Epithelial cell of esophagus (primary cell): Measurements from ENCODE around the gene STAT1.

Experiments
- DNase-seq: peaks from one replicate; pipeline ENCODE4 v3.0.0; 2010; ENCODE audit warnings: low read depth
- H3K4me3 ChIP-seq: 2 replicates; pipeline ENCODE4 v1.5.1; 2011; ENCODE audit warnings: mild to moderate bottlenecking, low read length, control low read depth
- CTCF ChIP-seq: IDR thresholded peaks from 2 replicates; pipeline ENCODE4 v1.5.1; 2011; ENCODE audit warnings: low read depth, mild to moderate bottlenecking, low read length, control low read depth, inconsistent platforms; ENCODE audit not compliant: insufficient read depth; ENCODE audit errors: missing control alignments

Gene STAT1

GRCh38 chr2:191023235-191023679, 9.3 kb upstream of the STAT1 start:
- no peak overlapping the region for H3K4me3 ChIP-seq
- no peak for DNase-seq
- TF ChIP-seq CTCF: no peak

DNA sequence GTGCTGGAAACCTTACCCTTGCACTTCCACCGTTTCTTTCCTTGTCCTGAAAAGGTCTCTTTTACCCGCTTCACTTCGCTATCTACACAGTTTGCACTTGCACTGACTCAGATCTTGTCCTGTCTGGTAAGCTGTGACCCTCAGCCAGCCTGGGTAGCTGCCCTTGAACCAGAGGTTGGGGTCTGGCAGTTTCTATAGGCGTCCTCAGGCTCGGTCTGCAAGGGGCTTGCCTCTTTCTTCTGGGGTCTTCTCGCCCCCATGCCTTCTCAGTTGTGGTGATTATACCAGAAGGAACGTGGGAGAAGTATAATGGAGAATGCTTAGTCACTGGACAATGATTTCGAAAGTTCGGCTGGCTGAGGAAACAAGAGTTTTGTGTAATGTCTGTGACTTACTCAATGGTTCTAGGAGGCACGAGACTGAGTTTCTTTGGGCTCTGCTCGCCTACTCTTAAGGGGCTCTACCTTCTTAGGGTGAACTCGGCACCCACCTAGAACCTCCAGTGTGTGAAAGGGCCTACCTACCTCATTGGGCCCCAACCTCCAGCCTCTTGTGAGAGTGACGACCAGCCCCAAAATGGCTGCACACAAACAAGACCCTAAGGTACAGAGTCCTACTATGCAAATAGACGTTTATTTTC, 6.9 kb upstream of the STAT1 start:
- no peak for TF ChIP-seq CTCF
- peak; percentile 93 for DNase-seq
- H3K4me3 ChIP-seq: peak overlapping the region; percentile 96

GRCh38 chr2:191020221-191020741, 6.3 kb upstream of the STAT1 start:
- peak; percentile 3 for TF ChIP-seq CTCF
- peak overlapping the region; percentile 96 for H3K4me3 ChIP-seq
- peak; percentile 97 for DNase-seq

DNA sequence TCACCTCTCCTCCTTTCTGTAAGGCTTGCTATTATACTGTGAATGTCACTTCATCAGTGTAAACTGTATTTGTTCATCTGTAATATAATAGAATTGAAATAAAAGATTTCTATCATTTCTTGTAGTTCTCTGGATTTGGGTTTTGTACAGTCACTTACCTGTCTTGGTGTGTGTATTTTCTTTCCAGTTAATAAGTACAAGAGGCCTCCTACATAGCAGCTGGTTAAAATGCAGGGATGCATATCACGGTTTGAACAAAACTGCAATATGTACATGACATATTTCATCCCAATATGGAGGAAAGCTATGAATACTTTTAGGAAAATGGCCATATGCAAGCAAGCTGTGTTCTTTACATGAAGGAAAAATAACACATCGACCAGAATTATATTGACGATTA, 5.4 kb upstream of the STAT1 start:
- TF ChIP-seq CTCF: no peak
- H3K4me3 ChIP-seq: no peak overlapping the region
- DNase-seq: no peak

GRCh38 chr2:191018643-191019119, 4.7 kb upstream of the STAT1 start:
- DNase-seq: no peak
- no peak overlapping the region for H3K4me3 ChIP-seq
- TF ChIP-seq CTCF: no peak

GRCh38 chr2:191018048-191018447, 4.1 kb upstream of the STAT1 start:
- TF ChIP-seq CTCF: no peak
- DNase-seq: no peak
- no peak overlapping the region for H3K4me3 ChIP-seq

DNA sequence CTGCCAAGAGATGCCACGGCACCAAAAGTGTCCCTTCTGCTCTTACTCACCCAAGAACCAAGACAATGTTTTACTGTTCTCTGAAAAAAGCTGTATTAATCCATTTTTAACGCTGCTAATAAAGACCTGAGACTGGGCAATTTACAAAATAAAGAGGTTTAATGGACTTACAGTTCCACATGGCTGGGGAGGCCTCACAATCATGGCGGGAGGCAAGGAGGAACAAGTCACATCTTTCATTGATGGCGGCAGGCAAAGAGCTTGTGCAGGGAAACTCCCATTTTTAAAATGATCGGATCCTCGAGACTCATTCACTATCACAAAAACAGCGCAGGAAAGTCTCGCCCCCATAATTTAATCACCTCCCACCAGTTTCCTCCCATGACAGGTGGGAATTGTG, 1.9 kb upstream of the STAT1 start:
- no peak for TF ChIP-seq CTCF

More for the DNA sequence above, 1.9 kb upstream of the STAT1 start:
- no peak for DNase-seq
- no peak overlapping the region for H3K4me3 ChIP-seq
